SJSA1 (cell line): ENCODE results near the gene TMEM106A. TPM values are rescaled to one million over a fixed set of nuclear protein-coding genes. Genes with fewer than 3 reads are reported as not detected.
"Not testable (repeated sequence)": the region's sequence is repeated elsewhere in the genome, so short reads cannot be mapped to it uniquely, and the experiment has no call there.

Source experiments
- DNase-seq, 2 experiments: peaks; one replicate each; pipeline ENCODE4 v3.0.0-alpha.2; 2015 to 2020; ENCODE audit warnings: low spot score in 2 of 2, low read depth in 1 of 2
- H3K27ac ChIP-seq: fragments of 250-450 bp; sonication (Bioruptor Pico); 2 replicates; pipeline ENCODE4 v1.5.1; 2020; ENCODE audit warnings: mild to moderate bottlenecking, moderate library complexity
- H3K27me3 ChIP-seq: fragments of 250-450 bp; sonication (Bioruptor Pico); replicated peaks from 2 replicates; pipeline ENCODE4 v1.5.1; 2020; ENCODE audit warnings: mild to moderate bottlenecking, moderate library complexity
- H3K36me3 ChIP-seq: fragments of 250-450 bp; sonication (Bioruptor Pico); 2 replicates; pipeline ENCODE4 v1.5.1; 2020; ENCODE audit warnings: mild to moderate bottlenecking
- H3K4me1 ChIP-seq: fragments of 250-450 bp; sonication (Bioruptor Pico); replicated peaks from 2 replicates; pipeline ENCODE4 v1.6.1; 2021; ENCODE audit warnings: mild to moderate bottlenecking
- H3K4me3 ChIP-seq: fragments of 250-450 bp; sonication (Bioruptor Pico); 2 replicates; pipeline ENCODE4 v1.5.1; 2020; ENCODE audit warnings: mild to moderate bottlenecking
- H3K9me3 ChIP-seq: fragments of 250-450 bp; sonication (Bioruptor Pico); replicated peaks from 2 replicates; pipeline ENCODE4 v1.5.1; 2020; ENCODE audit warnings: mild to moderate bottlenecking
- total RNA-seq: library from RNA; depleted of rRNA; stranded (reverse); fragments of >200 nt; shearing (Covaris generic); gene quantifications from 2 replicates; pipeline ENCODE4 v1.2.3, GENCODE V29; 2014

The TMEM106A gene
- total RNA-seq, 1 experiment from 2014 or later, result 6.2 TPM

DNA sequence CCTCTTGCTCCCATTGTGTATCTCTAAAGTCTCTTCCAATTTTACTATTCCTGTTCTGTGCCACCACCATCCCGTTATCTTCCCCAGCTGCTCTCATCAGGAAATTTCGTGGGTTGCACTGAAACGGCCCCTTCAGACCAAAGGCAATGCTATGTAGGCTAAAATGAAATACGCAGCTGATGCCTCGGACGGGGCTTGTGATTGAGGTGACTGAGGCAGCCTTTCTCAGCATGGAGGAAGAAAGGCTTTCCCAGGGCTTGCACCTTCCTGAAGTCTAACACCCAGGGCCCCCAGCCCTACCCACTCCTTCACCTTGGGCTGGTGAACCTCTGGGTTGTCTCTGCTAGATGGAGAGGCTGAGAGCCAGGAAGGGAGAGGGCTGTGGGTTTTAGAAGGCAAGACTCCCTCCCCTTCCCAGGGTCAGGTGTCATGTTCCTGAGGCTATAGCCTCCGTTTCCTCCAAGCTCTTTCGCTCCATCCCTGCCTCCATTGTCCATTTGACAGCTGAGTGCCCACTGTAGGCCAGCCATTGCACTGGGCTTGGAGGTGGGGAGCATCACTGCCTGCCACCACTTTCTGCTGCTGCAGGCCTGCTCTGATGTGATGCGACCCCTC lies 8.9 kb downstream of the TMEM106A start:
- H3K4me3 ChIP-seq, result no peak overlapping the region
- H3K9me3 ChIP-seq, result no peaks in the 10 kb centered on the region
- peak in 1 of 2 experiments; percentile 37 for DNase-seq
- H3K4me1 ChIP-seq, result no peaks in the 10 kb centered on the region
- peaks cover 44% of the 10 kb centered on the region for H3K36me3 ChIP-seq
- no peaks in the 10 kb centered on the region for H3K27me3 ChIP-seq
- no peak overlapping the region for H3K27ac ChIP-seq

DNA sequence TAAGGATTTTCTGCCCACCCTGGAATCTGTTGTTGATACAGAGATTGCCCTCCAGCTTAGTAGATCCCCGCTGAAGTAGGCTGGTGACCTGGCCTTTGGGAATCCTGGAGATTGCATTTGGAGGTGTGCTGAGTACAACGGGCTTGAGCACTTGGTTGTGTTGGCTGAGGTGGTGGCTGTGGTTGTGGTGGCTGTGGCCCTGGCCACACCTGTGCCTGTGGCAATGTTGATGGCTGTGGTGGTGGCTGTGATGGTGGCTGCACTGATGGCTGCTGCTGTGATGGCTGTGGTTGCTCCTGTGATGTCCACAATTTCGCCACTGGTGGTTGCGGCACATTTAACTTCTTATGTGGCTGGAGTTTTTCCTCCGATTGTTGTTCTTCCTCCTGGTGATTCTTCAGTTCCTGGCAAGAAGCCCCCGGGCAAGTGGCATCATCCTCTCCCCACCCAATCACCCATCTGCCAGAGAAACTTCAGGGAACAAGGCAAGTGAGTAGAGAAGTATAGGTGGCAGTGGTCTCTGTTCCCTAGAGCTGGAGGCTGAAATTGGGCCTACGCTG lies 12.6 kb downstream of the TMEM106A start:
- H3K9me3 ChIP-seq, result no peaks in the 10 kb centered on the region
- no peak overlapping the region for H3K4me3 ChIP-seq
- H3K36me3 ChIP-seq, result peaks cover 29% of the 10 kb centered on the region
- H3K27me3 ChIP-seq, result no peaks in the 10 kb centered on the region
- no peaks in the 10 kb centered on the region for H3K4me1 ChIP-seq
- H3K27ac ChIP-seq, result no peak overlapping the region
- peak in 1 of 2 experiments; percentile 31 for DNase-seq

GRCh38 chr17:43226393-43226792 lies 14.7 kb downstream of the TMEM106A start:
- Histone ChIP-seq H3K27ac (no peak overlapping the region), H3K9me3 (no peaks in the 10 kb centered on the region), H3K36me3 (peaks cover 28% of the 10 kb centered on the region), H3K4me1 (no peaks in the 10 kb centered on the region), H3K4me3 (no peak overlapping the region), H3K27me3 (no peaks in the 10 kb centered on the region)
- DNase-seq, result peak in 1 of 2 experiments; percentile 22

DNA sequence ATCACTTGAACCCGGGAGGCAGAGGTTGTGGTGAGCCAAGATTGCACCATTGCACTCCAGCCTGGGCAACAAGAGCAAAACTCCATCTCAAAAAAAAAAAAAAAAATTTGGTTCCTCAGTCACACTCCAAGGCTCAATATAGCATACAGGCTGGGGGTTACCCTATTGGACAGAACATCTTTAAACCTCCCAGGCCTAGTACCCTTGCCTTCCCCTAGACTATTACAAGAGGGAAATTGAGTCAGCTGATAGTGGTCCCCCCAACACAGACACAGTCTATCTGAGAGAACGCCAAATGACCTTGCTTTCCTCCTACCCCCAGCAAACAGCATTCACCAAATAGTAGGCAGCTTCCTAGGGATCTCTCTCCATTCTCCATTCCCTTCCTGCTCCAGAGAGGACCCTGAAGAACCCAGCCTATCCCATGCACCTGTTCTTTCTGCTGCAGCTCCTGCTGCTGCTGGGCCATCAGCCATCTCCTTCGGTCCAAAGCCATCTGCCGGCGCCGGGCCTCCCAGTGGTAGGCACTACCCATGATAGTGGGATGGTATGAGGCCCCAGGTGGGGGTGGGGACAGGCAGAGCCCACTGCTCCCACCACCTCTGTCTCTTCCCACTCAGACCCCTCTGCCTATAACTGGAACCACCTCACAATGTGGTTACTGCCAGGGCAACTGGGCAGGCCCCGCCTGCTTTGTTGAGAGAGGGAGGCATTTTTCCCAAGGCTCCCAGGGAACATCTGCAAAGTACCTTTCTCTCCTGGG lies 16.5 kb downstream of the TMEM106A start, which contains the start of gene CCDC200:
Gene CCDC200 (minus strand): TSS at position 604 of the 763 bp plus-strand sequence. CDS start 69 bp downstream, at position 535.
- DNase-seq, H3K27ac ChIP-seq, H3K27me3 ChIP-seq, H3K4me3 ChIP-seq, H3K4me1 ChIP-seq, H3K9me3 ChIP-seq: not testable (repeated sequence)
- peaks cover 24% of the 10 kb centered on the region for H3K36me3 ChIP-seq

DNA sequence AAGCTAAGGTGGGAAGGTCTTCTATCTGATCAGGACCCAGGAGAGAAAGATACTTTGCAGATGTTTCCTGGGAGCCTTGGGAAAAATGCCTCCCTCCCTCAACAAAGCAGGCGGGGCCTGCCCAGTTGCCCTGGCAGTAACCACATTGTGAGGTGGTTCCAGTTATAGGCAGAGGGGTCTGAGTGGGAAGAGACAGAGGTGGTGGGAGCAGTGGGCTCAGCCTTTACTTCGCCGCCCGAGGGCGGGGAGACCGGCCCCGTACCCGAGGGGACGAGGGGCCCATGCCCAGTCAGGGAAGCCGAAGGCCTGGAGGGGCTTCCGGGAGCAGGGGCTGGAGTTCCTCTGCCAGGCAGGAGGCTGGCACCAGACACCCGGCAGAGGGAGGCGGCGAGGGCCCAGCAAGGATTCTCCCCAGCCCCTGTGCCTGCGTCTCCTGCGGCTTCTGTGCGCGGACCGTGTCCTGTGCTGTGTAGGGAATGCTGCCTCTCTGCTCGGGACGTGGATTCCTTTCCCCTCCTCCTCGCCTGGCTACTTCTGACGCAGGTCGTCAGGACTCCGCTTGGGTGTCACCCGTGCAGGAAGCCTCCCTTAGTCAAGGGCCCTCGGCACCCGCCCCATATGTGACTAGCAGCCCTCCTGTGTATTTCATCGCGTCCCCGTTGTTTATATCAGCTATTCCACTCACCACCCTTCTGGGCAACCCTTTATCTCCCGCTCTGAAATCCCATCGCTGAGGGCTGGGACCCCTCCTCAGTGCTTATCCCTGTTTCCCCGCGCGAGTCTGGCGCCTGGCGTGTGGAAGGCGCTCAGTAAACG lies 19.7 kb downstream of the TMEM106A start:
- H3K27me3 ChIP-seq, H3K9me3 ChIP-seq, H3K4me3 ChIP-seq, H3K36me3 ChIP-seq, H3K27ac ChIP-seq, H3K4me1 ChIP-seq: not testable (repeated sequence)
- DNase-seq, result peak in 1 of 2 experiments; percentile 21

- not testable (repeated sequence) for H3K9me3 ChIP-seq, H3K4me1 ChIP-seq, H3K36me3 ChIP-seq, H3K4me3 ChIP-seq, H3K27ac ChIP-seq, H3K27me3 ChIP-seq
- peak in 1 of 2 experiments; percentile 50 for DNase-seq
These were observed 20.5 kb downstream of the TMEM106A start for GRCh38 chr17:43232021-43232699.

DNA sequence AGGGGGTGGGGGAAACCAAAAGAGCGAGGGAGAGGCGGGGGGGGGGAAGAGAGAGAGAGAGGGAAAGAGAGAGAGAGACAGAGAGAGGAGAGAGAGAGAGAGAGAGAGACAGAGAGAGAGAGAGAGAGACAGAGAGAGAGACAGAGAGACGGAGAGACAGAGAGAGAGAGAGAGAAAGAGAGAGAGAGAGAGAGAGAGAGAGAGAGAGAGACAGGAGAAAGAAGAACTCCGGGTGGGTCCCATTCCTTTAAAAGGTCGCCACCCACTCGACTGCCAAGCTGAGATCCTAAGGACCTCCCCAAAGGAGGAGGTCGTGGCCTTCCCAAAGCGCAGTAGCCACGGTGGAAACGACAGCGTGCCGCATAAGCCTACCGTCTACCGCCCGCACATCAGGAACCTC lies 21.6 kb downstream of the TMEM106A start:
- not testable (repeated sequence) for DNase-seq, H3K27ac ChIP-seq, H3K27me3 ChIP-seq, H3K9me3 ChIP-seq, H3K36me3 ChIP-seq, H3K4me1 ChIP-seq, H3K4me3 ChIP-seq

DNA sequence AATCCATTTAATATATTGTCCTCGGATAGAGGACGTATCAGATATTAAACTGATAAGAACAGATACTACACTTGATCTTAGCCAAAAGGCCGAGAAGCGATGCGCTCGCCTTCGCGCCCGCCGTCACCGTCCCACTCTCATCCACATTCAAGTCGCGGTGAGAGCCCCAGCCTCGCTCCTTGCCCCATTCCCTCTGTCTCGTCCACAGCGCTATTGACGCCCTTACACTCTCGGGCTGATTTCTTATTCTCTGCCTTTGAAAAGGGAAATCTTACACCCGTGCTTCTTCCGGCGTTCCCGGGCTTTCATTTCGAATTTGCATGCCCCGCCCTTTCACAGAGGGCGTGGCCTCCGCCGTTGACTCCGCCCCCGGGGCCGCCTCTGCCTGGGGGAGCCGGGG lies 22.2 kb downstream of the TMEM106A start, which contains the start of gene RNU2-1:
Gene RNU2-1 (minus strand): TSS at position 101 of the 400 bp plus-strand sequence.
- H3K4me1 ChIP-seq, H3K9me3 ChIP-seq, H3K27me3 ChIP-seq, H3K4me3 ChIP-seq, DNase-seq, H3K36me3 ChIP-seq, H3K27ac ChIP-seq: not testable (repeated sequence)

- not testable (repeated sequence) for DNase-seq, H3K36me3 ChIP-seq, H3K27me3 ChIP-seq
These were observed 27.9 kb downstream of the TMEM106A start for GRCh38 chr17:43239597-43239996.

GRCh38 chr17:43240596-43241352 lies 29.1 kb downstream of the TMEM106A start:
- not testable (repeated sequence) for H3K4me3 ChIP-seq, H3K27me3 ChIP-seq, H3K27ac ChIP-seq, DNase-seq, H3K4me1 ChIP-seq, H3K9me3 ChIP-seq, H3K36me3 ChIP-seq

More at GRCh38 chr17:43239597-43239996, 27.9 kb downstream of the TMEM106A start:
- not testable (repeated sequence) for H3K9me3 ChIP-seq, H3K4me1 ChIP-seq, H3K27ac ChIP-seq, H3K4me3 ChIP-seq

GRCh38 chr17:43246456-43246855 lies 34.8 kb downstream of the TMEM106A start:
- H3K27me3 ChIP-seq, DNase-seq, H3K27ac ChIP-seq: not testable (repeated sequence)

More at GRCh38 chr17:43246456-43246855, 34.8 kb downstream of the TMEM106A start:
- H3K36me3 ChIP-seq, H3K4me3 ChIP-seq, H3K9me3 ChIP-seq, H3K4me1 ChIP-seq: not testable (repeated sequence)
